HG02970 (cell line): ENCODE measurements around the gene NAA40.
"Not testable (repeated sequence)": the region's sequence is repeated elsewhere in the genome, so short reads cannot be mapped to it uniquely, and the experiment has no call there.

ENCODE experiments used
- ATAC-seq: cut with Tn5 transposase; IDR thresholded peaks from one replicate; pipeline ENCODE4 v1.9.1; 2021; ENCODE audit warnings: mild to moderate bottlenecking, moderate library complexity, moderate number of reproducible peaks; ENCODE audit not compliant: unreplicated experiment, low FRiP score

Gene NAA40

DNA sequence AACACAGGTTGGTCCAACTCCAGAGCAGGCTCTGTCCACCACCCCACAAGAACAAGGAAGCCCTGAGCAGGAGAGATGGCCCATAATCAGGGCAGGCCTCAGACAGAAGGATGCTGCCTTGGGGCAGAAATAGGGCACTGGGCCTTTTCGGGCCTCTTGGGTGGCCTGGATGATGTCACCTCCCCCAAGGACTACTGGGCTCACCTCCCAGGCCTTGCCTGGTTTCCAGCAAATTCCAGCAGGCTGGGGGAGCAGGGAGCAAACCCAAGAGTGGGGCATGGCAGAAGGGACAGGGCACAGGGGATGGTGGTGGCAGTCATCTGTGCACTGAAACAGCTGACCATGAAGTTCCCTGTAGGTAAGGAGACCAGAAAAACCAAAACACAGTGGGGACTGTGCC lies 5.3 kb upstream of the NAA40 start:
- ATAC-seq: no peak

DNA sequence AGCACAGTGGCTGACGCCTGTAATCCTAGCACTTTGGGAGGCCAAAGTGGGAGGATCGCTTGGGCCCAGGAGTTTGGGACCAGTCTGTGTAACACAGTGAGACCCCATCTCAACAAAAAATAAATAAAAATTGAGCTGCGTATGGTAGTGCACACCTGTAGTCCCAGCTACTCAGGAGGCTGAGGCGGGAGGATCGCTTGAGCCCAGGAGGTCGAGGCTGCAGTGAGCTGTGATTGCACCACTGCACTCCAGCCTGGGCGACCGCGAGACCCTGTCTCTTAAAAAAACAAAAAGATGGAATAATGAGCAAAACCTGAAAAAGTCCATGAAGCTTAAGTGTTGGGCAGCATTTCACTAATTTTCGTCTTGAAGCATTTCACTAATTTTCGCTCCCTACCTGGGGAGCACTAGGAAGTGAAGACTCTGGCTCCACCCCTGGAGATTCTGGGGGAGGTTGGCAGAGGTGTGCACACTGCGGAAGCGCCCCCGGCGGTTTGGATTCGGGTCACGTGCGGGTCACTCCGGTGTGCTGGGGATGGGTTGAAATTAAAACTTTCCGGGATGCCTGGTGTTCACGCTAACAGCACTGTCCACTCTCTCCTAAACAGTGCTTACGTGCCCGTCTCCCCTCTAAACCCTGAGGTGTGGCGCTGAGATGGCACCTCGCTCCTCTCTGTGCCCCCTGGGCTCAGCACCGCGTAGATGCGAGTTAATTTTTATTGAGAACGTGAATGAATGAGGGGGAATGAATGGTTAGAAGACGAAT lies 906 bp upstream of the NAA40 start:
- ATAC-seq: no peak

- no peak for ATAC-seq
These were observed 642 bp downstream of the NAA40 start for GRCh38 chr11:63939397-63939891.

- no peak for ATAC-seq
These were observed 2.0 kb downstream of the NAA40 start for GRCh38 chr11:63940786-63941185.

- ATAC-seq: no peak
These were observed 3.1 kb downstream of the NAA40 start for GRCh38 chr11:63941901-63942300.

DNA sequence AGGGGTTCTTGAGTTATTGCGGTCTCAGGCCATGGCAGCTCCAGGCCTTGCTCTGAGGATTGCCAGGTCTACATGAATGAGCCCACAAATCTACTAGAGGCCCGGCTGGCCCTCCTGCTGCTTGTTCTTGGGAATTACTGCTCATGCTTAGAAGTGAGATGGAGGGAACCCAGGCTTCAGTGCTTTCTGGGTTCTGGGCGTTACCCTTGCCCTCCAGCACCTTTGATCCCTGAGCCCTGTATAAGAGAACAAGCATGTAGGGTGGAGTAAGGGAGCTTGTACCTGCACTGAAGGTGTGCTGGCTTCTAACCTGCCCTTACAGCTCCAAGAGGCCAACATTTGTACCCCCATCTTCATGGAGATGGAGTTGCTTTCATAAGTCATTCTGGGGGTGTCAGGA lies 4.0 kb downstream of the NAA40 start:
- no peak for ATAC-seq

- no peak for ATAC-seq
These were observed 6.2 kb downstream of the NAA40 start for GRCh38 chr11:63944987-63945386.

DNA sequence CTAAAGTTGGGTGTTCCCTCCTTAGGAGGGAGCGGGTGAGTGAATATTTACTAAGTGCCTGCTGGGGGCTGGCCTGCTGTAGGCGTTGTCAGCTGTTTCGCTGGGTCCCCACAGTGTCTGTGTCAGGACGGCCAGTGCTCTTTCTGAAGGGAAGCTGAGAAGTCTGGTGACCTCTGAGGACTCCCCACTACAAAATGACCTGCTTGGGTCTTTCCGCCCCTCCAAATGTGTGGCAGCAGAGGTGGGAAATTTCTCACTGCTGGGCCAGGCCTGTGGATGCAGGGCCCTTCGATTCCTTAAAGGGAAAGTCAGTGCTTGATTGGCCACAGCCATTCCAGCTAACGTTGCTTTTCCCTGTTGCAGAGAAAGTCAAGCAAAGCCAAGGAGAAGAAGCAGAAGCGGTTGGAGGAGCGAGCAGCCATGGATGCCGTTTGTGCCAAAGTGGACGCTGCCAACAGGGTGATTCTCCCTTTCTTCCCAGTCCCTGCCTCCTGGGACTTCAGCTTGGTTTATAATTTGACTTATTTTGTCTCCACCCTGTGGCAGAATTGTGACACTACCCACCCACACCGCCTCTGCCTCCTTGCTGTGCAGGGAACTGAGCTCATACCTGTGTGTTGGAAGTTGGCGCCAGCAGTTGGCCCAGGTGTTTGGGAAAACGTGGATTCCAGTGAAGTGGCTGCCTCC lies 6.8 kb downstream of the NAA40 start:
- ATAC-seq: no peak

GRCh38 chr11:63951779-63952536 lies 13.2 kb downstream of the NAA40 start:
- no peak for ATAC-seq

GRCh38 chr11:63952570-63952969 lies 13.8 kb downstream of the NAA40 start:
- ATAC-seq: no peak

GRCh38 chr11:63958008-63958407 lies 19.2 kb downstream of the NAA40 start:
- ATAC-seq: no peak

- no peak for ATAC-seq
These were observed 23.0 kb downstream of the NAA40 start for GRCh38 chr11:63961608-63962412.

DNA sequence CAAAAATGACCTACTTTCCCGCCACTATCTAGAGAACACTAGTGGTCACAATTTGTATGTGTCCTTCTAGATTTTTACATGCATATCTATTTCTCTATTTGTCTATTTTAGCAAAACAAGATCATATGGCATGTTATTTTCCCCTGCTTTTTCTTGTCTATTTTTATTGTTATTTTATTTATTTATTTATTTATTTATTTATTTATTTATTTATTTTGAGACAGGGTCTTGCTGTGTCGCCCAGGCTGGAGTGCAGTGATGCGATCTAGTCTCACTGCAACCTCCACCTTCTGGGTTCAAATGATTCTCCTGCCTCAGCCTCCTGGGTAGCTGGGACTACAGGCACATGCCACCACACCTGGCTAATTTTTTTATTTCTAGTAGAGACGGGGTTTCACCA lies 25.1 kb downstream of the NAA40 start:
- ATAC-seq: not testable (repeated sequence)

DNA sequence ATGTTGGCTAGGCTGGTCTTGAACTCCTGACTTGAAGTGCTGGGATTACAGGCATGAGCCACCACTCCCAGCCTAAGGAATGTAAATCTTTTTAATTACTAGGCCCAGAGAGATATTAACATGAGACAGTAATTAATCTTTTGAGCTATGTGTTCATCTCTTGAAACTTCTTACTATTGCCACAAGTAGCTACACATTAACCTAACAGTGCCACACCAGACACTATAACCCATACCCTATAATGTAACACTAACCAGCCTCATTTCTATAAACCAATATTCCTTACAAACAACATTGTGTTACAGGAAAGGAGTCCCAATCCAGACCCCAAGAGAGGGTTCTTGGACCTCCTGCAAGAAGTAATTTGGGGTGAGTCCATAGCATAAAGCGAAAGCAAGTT lies 27.6 kb downstream of the NAA40 start:
- no peak for ATAC-seq

- no peak for ATAC-seq
These were observed 30.7 kb downstream of the NAA40 start for GRCh38 chr11:63969461-63969860.

DNA sequence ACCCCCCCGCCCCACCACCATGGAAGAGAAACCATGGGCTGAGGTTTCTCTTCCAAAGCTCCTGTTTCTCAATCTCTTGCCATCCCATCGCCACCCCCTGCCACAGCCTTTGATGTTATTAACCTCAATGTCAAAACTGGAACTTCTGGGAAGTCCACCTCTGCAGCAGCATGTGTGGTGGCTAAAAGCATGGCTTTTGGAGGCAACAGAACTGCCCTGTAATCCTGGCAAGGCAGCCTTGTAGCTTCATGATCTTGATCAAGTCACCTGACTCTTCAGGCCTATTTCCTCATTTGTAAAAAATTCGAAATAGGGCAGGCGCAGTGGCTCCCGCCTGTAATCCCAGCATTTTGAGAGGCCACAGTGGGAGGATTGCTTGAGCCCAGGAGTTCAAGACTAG lies 32.1 kb downstream of the NAA40 start:
- no peak for ATAC-seq

DNA sequence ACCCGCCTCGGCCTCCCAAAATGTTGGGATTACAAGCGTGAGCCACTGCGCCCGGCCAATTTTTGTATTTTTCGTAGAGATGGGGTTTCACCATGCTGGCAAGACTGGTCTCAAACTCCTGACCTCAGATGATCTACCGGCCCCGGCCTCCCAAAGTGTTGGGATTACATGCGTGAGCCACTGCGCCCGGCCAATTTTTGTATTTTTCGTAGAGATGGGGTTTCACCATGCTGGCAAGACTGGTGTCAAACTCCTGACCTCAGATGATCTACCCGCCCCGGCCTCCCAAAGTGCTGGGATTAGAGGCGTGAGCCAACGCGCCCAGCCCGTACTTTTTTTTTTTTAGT lies 35.1 kb downstream of the NAA40 start:
- ATAC-seq: not testable (repeated sequence)

DNA sequence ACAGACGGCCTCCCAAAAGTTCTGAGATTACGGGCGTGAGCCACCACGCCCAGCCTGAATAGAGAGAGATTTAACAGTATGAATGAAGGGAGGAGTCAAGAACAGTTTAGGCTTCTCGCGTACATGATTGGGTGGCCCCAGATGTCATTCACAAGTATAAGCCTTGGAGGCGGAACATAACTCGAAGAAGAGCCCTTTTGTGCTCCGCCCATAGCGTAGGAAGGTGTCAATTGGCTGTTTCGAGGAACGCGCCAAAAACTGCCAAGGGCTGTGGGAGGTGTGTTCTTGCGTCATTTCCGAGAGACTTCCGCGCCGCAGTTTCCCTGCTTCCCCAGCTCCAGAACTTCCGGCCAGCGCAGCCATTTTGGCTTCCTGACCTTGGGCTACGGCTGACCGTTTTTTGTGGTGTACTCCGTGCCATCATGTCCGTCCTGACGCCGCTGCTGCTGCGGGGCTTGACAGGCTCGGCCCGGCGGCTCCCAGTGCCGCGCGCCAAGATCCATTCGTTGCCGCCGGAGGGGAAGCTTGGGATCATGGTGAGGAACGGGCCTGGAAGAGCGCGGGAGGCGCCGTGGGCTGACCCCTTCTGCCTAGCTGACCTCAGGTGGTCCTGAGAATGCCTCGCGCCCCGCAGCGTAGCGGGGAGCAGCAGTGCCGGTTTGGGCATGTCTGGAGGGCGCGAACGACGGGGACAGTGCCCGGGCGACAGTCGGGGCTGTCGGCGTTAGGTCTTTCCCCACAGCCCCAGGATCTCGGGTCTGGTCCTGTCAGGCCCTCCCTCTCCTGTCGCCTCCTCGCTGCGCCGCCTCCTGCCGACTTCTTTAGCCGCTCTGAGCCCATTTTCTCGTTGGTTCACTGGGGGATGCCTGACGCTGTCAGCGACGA lies 35.7 kb downstream of the NAA40 start, which contains the start of gene COX8A:
TSS of gene COX8A (plus strand) at position 362 of the 885 bp plus-strand sequence. CDS start at position 423, 61 bp downstream.
- ATAC-seq: peak; percentile 96

DNA sequence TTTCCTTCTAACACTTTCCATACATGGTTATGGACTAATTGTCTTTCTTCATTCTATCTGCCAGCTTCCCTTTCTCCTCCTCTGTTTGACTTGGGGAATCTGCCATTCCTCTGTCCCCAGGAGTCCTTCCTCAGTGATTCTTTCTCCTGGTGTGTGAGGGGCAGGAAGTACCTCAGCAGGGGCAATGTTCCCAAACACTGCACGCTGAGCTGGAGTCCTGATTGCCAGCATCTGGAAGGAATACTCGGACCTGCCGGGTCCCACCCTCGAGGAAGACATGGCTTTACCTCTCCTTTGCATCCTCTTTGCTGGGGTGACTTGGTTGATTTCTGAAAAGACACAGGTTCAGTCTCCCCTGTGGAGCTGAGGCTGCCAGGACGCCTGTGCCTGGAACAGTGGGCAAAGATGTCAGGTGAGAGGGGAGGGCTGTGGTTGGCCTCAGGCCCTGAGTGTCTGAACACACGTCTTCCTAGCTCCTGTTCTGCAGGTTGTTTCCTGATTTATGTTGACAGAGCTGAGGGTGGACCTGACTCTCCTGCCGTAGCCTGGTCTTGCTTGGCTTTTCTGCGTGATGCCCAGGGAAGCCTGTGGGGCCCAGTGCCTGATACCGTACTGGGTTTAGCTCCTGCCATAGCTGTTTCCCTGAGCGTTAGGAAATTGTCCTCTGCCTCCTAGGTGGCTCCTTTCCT lies 39.9 kb downstream of the NAA40 start:
- no peak for ATAC-seq
